Vagina (tissue), 2 donors: ENCODE data around the gene KICS2.

Experiments
- CTCF ChIP-seq, 3 experiments: fragments of 450-650 bp in 2 of 3; fragments of 200-600 bp in 1 of 3; sonication (generic) in 1 of 3; IDR thresholded peaks; one replicate each; pipeline ENCODE4 v1.5.1; 2017 to 2019; ENCODE audit warnings: antibody characterized with exemption in 3 of 3, mild to moderate bottlenecking in 2 of 3, moderate library complexity in 2 of 3
- POLR2A ChIP-seq, 2 donors: fragments of 450-650 bp; IDR thresholded peaks; one replicate each; pipeline ENCODE4 v1.6.1; 2017; ENCODE audit warnings: antibody characterized with exemption in 2 of 2, mild to moderate bottlenecking in 2 of 2, moderate library complexity in 2 of 2
- POLR2AphosphoS5 ChIP-seq, 2 donors: sonication (generic); formaldehyde crosslinking; IDR thresholded peaks; one replicate each; pipeline ENCODE4 v1.9.0; 2017; ENCODE audit warnings: antibody characterized with exemption in 2 of 2, mild to moderate bottlenecking in 2 of 2, low read depth in 1 of 2; ENCODE audit not compliant: insufficient read depth in 1 of 2

- TF ChIP-seq POLR2A (IDR thresholded peaks at IDR 0.05): peak in 1 of 2 donors; percentile 75
- no peak for TF ChIP-seq CTCF (IDR thresholded peaks at IDR 0.05)
- TF ChIP-seq POLR2AphosphoS5 (IDR thresholded peaks at IDR 0.05; ENCODE audit: insufficient read depth in 1 of 2, low read depth in 1 of 2): peak; percentile 70 to 96
Measured at GRCh38 chr12:64222009-64222765, at the start of gene KICS2.
